CD14-positive monocyte (primary cell): ENCODE data around the gene SCNN1B. TPM values are rescaled to one million over a fixed set of nuclear protein-coding genes. Genes with fewer than 3 reads are reported as not detected.

Experiments used
- DNase-seq, 3 donors: peaks; one replicate each; pipeline ENCODE4 v3.0.0-alpha.2; 2011 to 2022
- H2AFZ ChIP-seq: 2 replicates; pipeline ENCODE4 v1.6.0; 2012; ENCODE audit warnings: mild to moderate bottlenecking, low read depth, low read length, inconsistent platforms; ENCODE audit not compliant: insufficient read depth, poor library complexity, severe bottlenecking
- H3K27ac ChIP-seq, 2 donors: 1 replicate in 1 of 2; 2 replicates in 1 of 2; pipeline ENCODE4 v1.5.1; 2012 to 2013; ENCODE audit warnings: low read length in 2 of 2, control low read depth in 1 of 2, inconsistent platforms in 1 of 2, low read depth in 1 of 2, mild to moderate bottlenecking in 1 of 2
- H3K27me3 ChIP-seq, 2 donors: one replicate each; pipeline versions ENCODE4 v1.6.0 to v1.6.1; 2011 to 2013; ENCODE audit warnings: low read length in 2 of 2; ENCODE audit not compliant: control insufficient read depth in 2 of 2, insufficient read depth in 2 of 2
- H3K36me3 ChIP-seq, 2 donors: replicated peaks in 1 of 2; 1 replicate in 1 of 2; 2 replicates in 1 of 2; pipeline versions ENCODE4 v1.5.1 to v1.6.1; 2012 to 2013; ENCODE audit warnings: low read length in 2 of 2, control low read depth in 1 of 2, inconsistent platforms in 1 of 2, mild to moderate bottlenecking in 1 of 2; ENCODE audit not compliant: insufficient read depth in 2 of 2, control insufficient read depth in 1 of 2
- H3K4me1 ChIP-seq, 2 donors: 1 replicate in 1 of 2; 2 replicates in 1 of 2; pipeline versions ENCODE4 v1.5.1 to v1.6.1; 2012 to 2013; ENCODE audit warnings: low read length in 2 of 2, control low read depth in 1 of 2, inconsistent platforms in 1 of 2, mild to moderate bottlenecking in 1 of 2, moderate library complexity in 1 of 2; ENCODE audit not compliant: insufficient read depth in 2 of 2, control insufficient read depth in 1 of 2
- H3K4me2 ChIP-seq: replicated peaks from 2 replicates; pipeline ENCODE3; 2012; ENCODE audit warnings: low read length, moderate library complexity, mild to moderate bottlenecking; ENCODE audit not compliant: poor library complexity, severe bottlenecking; ENCODE audit errors: extremely low read depth
- H3K4me3 ChIP-seq, 3 experiments: fragments of 200-600 bp in 1 of 3; sonication (generic) in 1 of 3; replicated peaks in 1 of 3; 1 replicate in 2 of 3; 2 replicates in 1 of 3; pipeline ENCODE4 v1.5.1; 2011 to 2013; ENCODE audit warnings: low read length in 3 of 3, mild to moderate bottlenecking in 3 of 3, control low read depth in 2 of 3, low read depth in 2 of 3, inconsistent platforms in 1 of 3, moderate library complexity in 1 of 3
- H3K79me2 ChIP-seq: 2 replicates; pipeline ENCODE4 v1.6.0; 2012; ENCODE audit warnings: mild to moderate bottlenecking, control low read depth, inconsistent platforms, low read length, moderate library complexity; ENCODE audit not compliant: insufficient read depth
- H3K9ac ChIP-seq: 2 replicates; pipeline ENCODE4 v1.6.0; 2017; ENCODE audit warnings: low read length, mild to moderate bottlenecking; ENCODE audit not compliant: insufficient read depth, poor library complexity, severe bottlenecking
- H3K9me3 ChIP-seq, 2 donors: replicated peaks in 1 of 2; 1 replicate in 1 of 2; 2 replicates in 1 of 2; pipeline versions ENCODE4 v1.5.1 to v1.6.1; 2012 to 2013; ENCODE audit warnings: low read length in 2 of 2, control low read depth in 1 of 2; ENCODE audit not compliant: control insufficient read depth in 1 of 2, insufficient read depth in 1 of 2
- H4K20me1 ChIP-seq: 2 replicates; pipeline ENCODE4 v1.6.0; 2012; ENCODE audit warnings: mild to moderate bottlenecking, low read length, control low read depth, moderate library complexity; ENCODE audit not compliant: insufficient read depth
- H3K27ac Mint-ChIP-seq, 7 donors: one replicate each; pipeline ENCODE4 v1.8.0; 2020; ENCODE audit warnings: mild to moderate bottlenecking in 7 of 7, mixed read lengths in 7 of 7, moderate library complexity in 6 of 7, inconsistent platforms in 2 of 7
- H3K27me3 Mint-ChIP-seq, 3 donors: one replicate each; pipeline ENCODE4 v1.8.0; 2021 to 2022; ENCODE audit warnings: low read depth in 3 of 3, mild to moderate bottlenecking in 3 of 3, mixed read lengths in 3 of 3, moderate library complexity in 3 of 3, inconsistent platforms in 1 of 3
- H3K36me3 Mint-ChIP-seq, 2 donors: one replicate each; pipeline ENCODE4 v1.8.0; 2020; ENCODE audit warnings: mixed read lengths in 2 of 2, inconsistent platforms in 1 of 2, mild to moderate bottlenecking in 1 of 2
- H3K4me1 Mint-ChIP-seq: one replicate; pipeline ENCODE4 v1.8.0; 2020; ENCODE audit warnings: mild to moderate bottlenecking, mixed read lengths
- H3K4me3 Mint-ChIP-seq, 2 donors: one replicate each; pipeline ENCODE4 v1.8.0; 2020; ENCODE audit warnings: mild to moderate bottlenecking in 2 of 2, mixed read lengths in 2 of 2, moderate library complexity in 1 of 2
- H3K9me3 Mint-ChIP-seq, 7 donors: one replicate each; pipeline ENCODE4 v1.8.0; 2020 to 2022; ENCODE audit warnings: mixed read lengths in 7 of 7, mild to moderate bottlenecking in 6 of 7, moderate library complexity in 6 of 7, inconsistent platforms in 2 of 7
- WGBS: methylation state at CpG from one replicate; pipeline ENCODE4 v1.1.5; 2013; ENCODE audit warnings: missing lambda C conversion rate; ENCODE audit not compliant: insufficient coverage; 5-methylcytosine and 5-hydroxymethylcytosine counted together
- intact Hi-C, 2 donors: fragments of 100-400 bp; cut with micrococcal nuclease; formaldehyde crosslinking; loops; one replicate each; pipeline versions ENCODE4 v1.15.0 to v1.15.1; 2023
- polyA plus RNA-seq, 3 donors: library from polyadenylated mRNA; depleted of rRNA in 1 of 3; unstranded in 2 of 3; stranded (reverse) in 1 of 3; fragments of 300-500 nt in 2 of 3; fragments of >200 nt in 1 of 3; fragmentation: Illumina TruSeq in 2 of 3; gene quantifications; 1 replicate in 2 of 3; 2 replicates in 1 of 3; pipeline ENCODE4 v1.2.3, GENCODE V29; 2012 to 2021
- TF ChIP-seq, protein P1 (sequence below): fragments of 200-600 bp; IDR thresholded peaks from one replicate; pipeline ENCODE4 v1.8.0; 2022; ENCODE audit warnings: antibody characterized with exemption, mild to moderate bottlenecking

Gene SCNN1B
- polyA plus RNA-seq, 3 donors, result not detected

GRCh38 chr16:23403547-23403946 is 101.4 kb downstream of the SCNN1B start:
- Mint-ChIP-seq H3K27ac (no peak overlapping the region), H3K36me3 (peaks cover 78 to 91% of the 10 kb centered on the region in 2 donors), H3K9me3 (no peaks in the 10 kb centered on the region), H3K27me3 (peaks cover 0 to 2% (median 0%) of the 10 kb centered on the region in 3 donors), H3K4me1 (no peaks in the 10 kb centered on the region), H3K4me3 (no peak overlapping the region)
- Histone ChIP-seq H3K4me2 (no peak overlapping the region), H4K20me1 (no peaks in the 10 kb centered on the region), H3K79me2 (no peaks in the 10 kb centered on the region), H3K4me1 (no peaks in the 10 kb centered on the region), H3K27ac (no peak overlapping the region), H3K36me3 (peaks cover 76 to 96% of the 10 kb centered on the region in 2 donors), H3K27me3 (no peaks in the 10 kb centered on the region), H3K9ac (no peak overlapping the region), H3K4me3 (no peak overlapping the region), H2AFZ (no peak overlapping the region), H3K9me3 (no peaks in the 10 kb centered on the region)
- WGBS, result 97% methylated on average over 11 of the region's 11 CpGs
- intact Hi-C loops, result no loop called here
- TF ChIP-seq, protein P1, sequence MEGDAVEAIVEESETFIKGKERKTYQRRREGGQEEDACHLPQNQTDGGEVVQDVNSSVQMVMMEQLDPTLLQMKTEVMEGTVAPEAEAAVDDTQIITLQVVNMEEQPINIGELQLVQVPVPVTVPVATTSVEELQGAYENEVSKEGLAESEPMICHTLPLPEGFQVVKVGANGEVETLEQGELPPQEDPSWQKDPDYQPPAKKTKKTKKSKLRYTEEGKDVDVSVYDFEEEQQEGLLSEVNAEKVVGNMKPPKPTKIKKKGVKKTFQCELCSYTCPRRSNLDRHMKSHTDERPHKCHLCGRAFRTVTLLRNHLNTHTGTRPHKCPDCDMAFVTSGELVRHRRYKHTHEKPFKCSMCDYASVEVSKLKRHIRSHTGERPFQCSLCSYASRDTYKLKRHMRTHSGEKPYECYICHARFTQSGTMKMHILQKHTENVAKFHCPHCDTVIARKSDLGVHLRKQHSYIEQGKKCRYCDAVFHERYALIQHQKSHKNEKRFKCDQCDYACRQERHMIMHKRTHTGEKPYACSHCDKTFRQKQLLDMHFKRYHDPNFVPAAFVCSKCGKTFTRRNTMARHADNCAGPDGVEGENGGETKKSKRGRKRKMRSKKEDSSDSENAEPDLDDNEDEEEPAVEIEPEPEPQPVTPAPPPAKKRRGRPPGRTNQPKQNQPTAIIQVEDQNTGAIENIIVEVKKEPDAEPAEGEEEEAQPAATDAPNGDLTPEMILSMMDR, result no peak
- no peak for DNase-seq

- Histone ChIP-seq H2AFZ (no peak overlapping the region), H4K20me1 (no peaks in the 10 kb centered on the region), H3K79me2 (no peaks in the 10 kb centered on the region), H3K36me3 (peaks cover 68 to 93% of the 10 kb centered on the region in 2 donors), H3K4me3 (no peak overlapping the region), H3K27me3 (no peaks in the 10 kb centered on the region), H3K27ac (no peak overlapping the region), H3K9me3 (no peaks in the 10 kb centered on the region), H3K4me2 (no peak overlapping the region), H3K9ac (no peak overlapping the region), H3K4me1 (no peaks in the 10 kb centered on the region)
- Mint-ChIP-seq H3K36me3 (peaks cover 75 to 89% of the 10 kb centered on the region in 2 donors), H3K27ac (no peak overlapping the region), H3K4me3 (no peak overlapping the region), H3K9me3 (no peaks in the 10 kb centered on the region), H3K4me1 (no peaks in the 10 kb centered on the region), H3K27me3 (peaks cover 0 to 2% (median 0%) of the 10 kb centered on the region in 3 donors)
- 100% methylated on average over 2 of the region's 2 CpGs for WGBS
- no peak for DNase-seq
- intact Hi-C loops, result no loop called here
- TF ChIP-seq, protein P1, result no peak
Observed at GRCh38 chr16:23406024-23406423, 103.9 kb downstream of the SCNN1B start.
